ENCODE data around the gene SRP9.

- TF ChIP-seq POLR2A (IDR thresholded peaks at IDR 0.05; ENCODE audit: low read length) (no peak), GATA1 (IDR thresholded peaks at IDR 0.05; ENCODE audit: low read depth, low read length) (no peak)
Measured at GRCh38 chr1:225814381-225814780, 36.8 kb downstream of the SRP9 start.
